GM21717 (cell line): ENCODE measurements around the gene ISL2.

Experiments used
- ATAC-seq: cut with Tn5 transposase; IDR thresholded peaks from one replicate; pipeline ENCODE4 v1.9.1; 2021; ENCODE audit warnings: mild to moderate bottlenecking, moderate library complexity; ENCODE audit not compliant: unreplicated experiment

ISL2 gene

GRCh38 chr15:76341366-76342057 lies 4.9 kb downstream of the ISL2 start:
- no peak for ATAC-seq

GRCh38 chr15:76342058-76342381 lies 5.4 kb downstream of the ISL2 start:
- no peak for ATAC-seq

- ATAC-seq = no peak
Observed at GRCh38 chr15:76342382-76343201, 6.0 kb downstream of the ISL2 start.

- ATAC-seq = no peak
Observed at GRCh38 chr15:76343313-76343996, 6.9 kb downstream of the ISL2 start.

DNA sequence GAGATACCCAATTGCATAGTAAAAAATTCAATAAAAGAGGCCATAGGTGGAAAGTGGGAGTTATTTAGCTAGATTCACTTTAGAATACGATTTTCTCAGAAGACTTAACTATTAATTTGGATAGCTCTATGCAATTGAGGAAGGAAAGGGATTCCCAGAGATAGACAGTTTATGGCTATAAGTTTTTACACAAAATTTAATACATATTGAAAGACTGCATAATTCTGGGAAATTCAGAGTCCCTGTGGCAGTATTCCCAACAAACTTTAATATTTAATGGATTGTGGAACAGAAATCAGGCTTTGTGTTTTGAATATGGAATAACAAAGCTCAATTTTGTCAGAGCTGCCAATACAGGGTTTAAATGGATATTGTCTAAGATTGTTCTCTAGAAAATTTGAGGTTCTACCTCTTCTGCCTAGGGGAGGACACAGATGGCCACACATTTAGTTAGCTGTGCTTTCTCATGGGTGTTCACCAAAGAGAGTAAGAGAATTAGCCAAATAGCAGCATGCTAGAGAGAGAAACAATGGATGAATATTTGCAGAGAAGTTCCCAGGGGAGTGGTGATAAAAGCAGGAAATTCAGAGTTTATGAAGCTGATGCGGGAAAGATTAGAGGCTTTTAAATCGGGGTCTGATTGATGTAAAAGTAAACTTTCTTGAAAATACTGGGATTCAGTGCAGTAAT lies 8.5 kb downstream of the ISL2 start:
- no peak for ATAC-seq

GRCh38 chr15:76345583-76345879 lies 9.0 kb downstream of the ISL2 start:
- ATAC-seq = no peak

- ATAC-seq = no peak
Observed at GRCh38 chr15:76345880-76346668, 9.5 kb downstream of the ISL2 start.

DNA sequence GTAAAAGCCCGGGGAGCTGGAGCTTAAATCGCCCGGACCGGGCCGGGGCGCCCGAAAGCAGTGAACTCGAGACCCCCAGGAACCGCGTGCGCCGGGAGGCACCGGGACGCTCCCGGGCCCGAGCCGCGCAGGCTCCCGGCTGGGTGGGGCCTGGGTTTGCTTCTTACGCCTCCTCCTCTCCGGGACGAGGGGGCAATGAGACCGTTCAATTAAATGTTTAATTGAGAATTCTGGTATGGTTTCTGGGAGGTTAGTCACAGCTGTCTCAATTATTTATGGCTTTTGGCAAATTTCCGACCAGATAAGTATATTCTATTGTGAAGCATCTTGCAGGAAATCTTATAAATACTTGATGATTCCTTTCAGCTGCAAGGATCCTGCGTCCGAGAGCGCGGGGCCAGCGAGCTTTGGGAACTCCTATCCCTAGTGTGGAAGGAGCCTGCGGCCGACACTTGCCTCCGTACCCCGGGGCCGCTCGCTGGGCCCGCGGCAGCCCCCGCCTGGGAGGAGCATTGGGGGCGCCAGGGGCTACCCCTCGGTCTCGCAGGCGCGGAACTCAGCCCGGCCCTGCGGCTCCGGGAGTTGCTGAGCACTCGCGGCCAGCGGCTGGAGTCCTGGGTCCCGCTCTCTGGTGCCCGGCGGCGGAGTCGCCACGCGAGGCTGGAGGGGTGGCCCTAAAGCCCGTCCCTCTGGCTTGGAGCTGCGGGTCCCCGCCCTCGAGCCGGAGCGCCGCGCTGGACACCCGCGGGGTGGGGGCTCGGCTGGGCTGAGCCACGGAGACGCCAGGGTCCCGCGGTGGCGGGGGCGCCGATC lies 10.3 kb downstream of the ISL2 start:
- no peak for ATAC-seq

GRCh38 chr15:76347482-76348055 lies 11.0 kb downstream of the ISL2 start:
- no peak for ATAC-seq

DNA sequence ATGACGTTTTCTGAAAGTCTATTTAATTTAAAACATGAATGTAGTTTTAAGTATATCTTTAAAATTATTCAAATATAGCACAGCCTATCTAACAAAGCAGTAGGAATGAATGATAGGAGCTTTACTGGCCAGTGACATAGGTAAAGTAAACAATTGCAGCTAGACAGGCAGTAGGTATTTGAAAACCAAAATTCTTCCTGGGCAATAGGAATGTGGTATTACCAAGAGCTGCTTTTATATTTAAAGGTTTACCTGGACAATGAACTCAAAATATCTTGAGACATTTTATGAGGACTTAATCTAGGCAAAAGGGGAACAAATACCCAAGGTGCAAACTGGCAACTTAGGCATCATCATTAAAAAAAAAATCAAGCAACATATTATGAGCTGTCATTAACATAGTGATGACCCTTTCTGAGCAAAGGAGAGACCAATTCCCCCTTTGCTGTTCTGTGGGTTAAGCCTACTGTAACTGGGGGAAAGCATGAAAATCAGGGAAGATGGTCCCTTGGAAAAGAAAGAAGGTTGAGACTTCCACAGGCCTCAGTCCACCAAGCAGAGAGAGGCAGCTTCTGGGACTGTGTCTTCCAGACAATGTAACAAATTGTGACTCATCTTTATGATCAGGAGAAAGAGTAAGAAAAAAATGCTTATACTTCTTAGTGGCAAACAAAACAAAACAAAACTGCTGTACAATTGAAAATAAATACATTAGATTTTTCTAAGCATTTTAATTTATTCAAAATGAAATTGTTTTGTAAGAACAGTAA lies 12.9 kb downstream of the ISL2 start:
- ATAC-seq = no peak

DNA sequence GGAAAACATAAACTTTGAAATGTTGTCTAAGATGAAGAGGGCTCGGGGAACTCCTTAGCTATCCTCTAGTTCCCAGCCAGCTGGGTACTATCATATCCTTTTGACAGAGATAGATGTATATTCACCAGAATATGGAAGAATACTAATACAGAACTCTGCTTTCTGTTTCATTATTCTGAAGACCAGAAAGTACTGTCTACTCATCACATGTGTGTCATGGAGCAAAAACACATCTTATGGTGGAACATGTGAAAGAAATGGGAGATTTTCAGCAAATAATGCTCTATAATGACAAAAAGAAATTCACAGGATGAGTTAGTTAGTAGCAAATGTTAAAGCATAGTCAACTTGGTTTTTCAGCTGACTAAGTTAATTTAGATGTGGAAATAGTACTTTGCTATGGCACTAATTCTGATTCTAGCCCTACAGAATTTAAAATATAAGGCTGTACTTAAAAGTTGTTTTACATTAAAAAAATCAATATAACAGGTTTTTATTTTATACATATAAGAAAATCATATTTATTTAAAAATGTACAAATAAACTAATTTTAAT lies 16.5 kb downstream of the ISL2 start:
- ATAC-seq = no peak

- ATAC-seq = no peak
Observed at GRCh38 chr15:76353903-76354302, 17.3 kb downstream of the ISL2 start.

DNA sequence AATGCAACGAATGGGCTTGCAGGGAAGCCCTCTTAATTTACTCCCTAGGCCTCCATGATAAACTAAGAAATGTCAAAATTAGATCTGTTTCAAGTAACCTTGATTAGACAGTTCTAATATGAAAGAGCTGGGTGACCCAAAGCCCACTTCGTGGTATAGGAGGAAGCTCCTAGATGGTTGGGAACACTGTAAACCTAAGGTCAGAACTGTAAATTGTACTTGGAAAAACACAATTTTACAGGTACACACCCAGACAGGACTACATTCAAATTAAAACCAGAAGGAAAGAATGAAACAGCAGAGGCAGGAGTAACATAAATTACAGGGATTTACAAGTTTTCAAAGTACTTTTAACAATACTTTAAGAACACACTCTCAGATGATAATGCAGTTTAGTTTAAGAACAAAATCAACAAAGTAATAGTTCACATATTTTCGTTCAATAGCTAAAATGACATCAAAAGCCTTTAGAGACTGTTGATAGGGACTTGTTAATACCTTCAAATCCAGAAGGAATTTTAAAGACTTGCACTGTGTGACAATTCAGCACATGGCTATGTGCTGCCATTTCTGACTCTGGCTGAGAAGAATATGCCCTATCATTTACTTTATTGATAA lies 18.4 kb downstream of the ISL2 start:
- ATAC-seq = no peak

DNA sequence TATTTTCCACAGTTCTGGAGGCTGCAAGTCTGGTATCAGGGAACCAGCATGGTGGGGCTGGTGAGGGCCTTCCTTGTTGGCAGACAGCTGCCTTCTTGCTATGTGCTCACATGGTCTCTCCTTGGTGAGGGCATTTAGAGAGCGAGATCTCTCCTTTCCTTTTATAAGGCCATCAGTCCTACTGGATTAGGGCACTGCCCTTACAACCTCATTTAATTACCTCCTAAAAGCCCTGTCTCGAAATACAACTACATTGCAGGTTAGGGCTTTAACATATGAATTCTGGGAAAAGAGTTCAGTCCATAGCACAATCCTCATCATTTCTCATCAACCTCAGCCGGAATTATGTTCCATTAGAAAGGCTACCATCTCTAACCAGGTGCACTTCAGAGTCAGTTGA lies 21.9 kb downstream of the ISL2 start:
- no peak for ATAC-seq

- no peak for ATAC-seq
Observed at GRCh38 chr15:76359152-76359551, 22.6 kb downstream of the ISL2 start.

GRCh38 chr15:76360416-76360815 lies 23.8 kb downstream of the ISL2 start:
- ATAC-seq = no peak

GRCh38 chr15:76363251-76363650 lies 26.7 kb downstream of the ISL2 start:
- ATAC-seq = no peak

GRCh38 chr15:76366714-76367113 lies 30.1 kb downstream of the ISL2 start:
- ATAC-seq = no peak
